ENCODE data around the gene FAM83C.

The FAM83C gene

DNA sequence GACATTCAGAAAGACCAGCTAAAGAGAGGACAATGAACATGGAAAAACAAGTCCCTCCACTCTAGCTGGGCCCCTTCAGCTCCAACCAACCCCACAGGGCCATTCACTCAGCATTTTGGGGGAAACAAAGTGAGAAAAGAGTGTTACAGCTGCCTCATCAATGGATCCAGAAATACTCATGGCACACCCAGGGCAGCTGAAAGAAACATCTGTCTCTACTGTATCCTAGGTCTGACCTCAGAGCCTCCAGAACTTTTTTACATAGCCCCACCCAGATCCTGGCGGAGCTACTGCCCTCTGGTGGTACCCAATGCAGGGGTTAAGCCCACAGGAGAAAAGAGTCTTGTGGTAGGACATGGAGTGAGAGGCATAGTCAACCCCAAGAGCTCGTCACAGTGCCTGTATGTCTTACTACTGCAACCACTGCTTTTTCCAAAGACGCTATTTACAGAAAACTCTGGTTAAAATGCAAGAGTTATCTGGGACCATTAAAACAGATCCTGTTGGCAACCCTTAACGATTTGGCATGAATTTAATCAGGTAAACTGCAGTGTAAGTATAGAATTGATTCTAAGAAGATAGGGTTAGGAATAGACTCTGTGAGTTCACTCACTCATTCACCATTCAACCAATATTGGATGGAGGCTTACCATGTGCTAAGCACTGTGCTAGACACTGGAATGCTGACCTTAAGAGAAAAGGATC is 37.4 kb upstream of the FAM83C start:
- TF ChIP-seq RAD21 (IDR thresholded peaks at IDR 0.05; ENCODE audit: low read depth) (peak; percentile 66), TAF1 (IDR thresholded peaks at IDR 0.05; ENCODE audit: low read depth) (no peak)

GRCh38 chr20:35328689-35329088 is 36.5 kb upstream of the FAM83C start:
- no peak for TF ChIP-seq TEAD4 (IDR thresholded peaks at IDR 0.05)
- TF ChIP-seq REST (IDR thresholded peaks at IDR 0.05; ENCODE audit: low read depth), result no peak
- no peak for TF ChIP-seq TAF1 (IDR thresholded peaks at IDR 0.05; ENCODE audit: low read depth)
- TF ChIP-seq, protein P1, sequence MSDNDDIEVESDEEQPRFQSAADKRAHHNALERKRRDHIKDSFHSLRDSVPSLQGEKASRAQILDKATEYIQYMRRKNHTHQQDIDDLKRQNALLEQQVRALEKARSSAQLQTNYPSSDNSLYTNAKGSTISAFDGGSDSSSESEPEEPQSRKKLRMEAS (IDR thresholded peaks at IDR 0.05), result no peak
- TF ChIP-seq TCF12 (IDR thresholded peaks at IDR 0.05; ENCODE audit: low read depth), result no peak
- no peak for TF ChIP-seq RAD21 (IDR thresholded peaks at IDR 0.05; ENCODE audit: low read depth)
- no peak for TF ChIP-seq EP300 (IDR thresholded peaks at IDR 0.05; ENCODE audit: borderline replicate concordance)
- TF ChIP-seq FOXM1 (IDR thresholded peaks at IDR 0.05; ENCODE audit: borderline replicate concordance, low read depth), result no peak

GRCh38 chr20:35328095-35328685 is 36.0 kb upstream of the FAM83C start:
- TF ChIP-seq EGR1 (IDR thresholded peaks at IDR 0.05) (no peak), CREB1 (IDR thresholded peaks at IDR 0.05; ENCODE audit: low read depth) (no peak), NFIC (IDR thresholded peaks at IDR 0.05) (no peak), EP300 (IDR thresholded peaks at IDR 0.05; ENCODE audit: borderline replicate concordance) (no peak)
- TF ChIP-seq, protein P1 (IDR thresholded peaks at IDR 0.05), result no peak

- no peak for TF ChIP-seq FOXM1 (IDR thresholded peaks at IDR 0.05; ENCODE audit: borderline replicate concordance, low read depth)
- TF ChIP-seq RAD21 (IDR thresholded peaks at IDR 0.05; ENCODE audit: low read depth), result no peak
- no peak for TF ChIP-seq EGR1 (IDR thresholded peaks at IDR 0.05)
- peak; percentile 48; the same call in 1 of the 2 replicates for TF ChIP-seq NFIC (IDR thresholded peaks at IDR 0.05)
Measured at GRCh38 chr20:35327074-35327976, 35.1 kb upstream of the FAM83C start.

DNA sequence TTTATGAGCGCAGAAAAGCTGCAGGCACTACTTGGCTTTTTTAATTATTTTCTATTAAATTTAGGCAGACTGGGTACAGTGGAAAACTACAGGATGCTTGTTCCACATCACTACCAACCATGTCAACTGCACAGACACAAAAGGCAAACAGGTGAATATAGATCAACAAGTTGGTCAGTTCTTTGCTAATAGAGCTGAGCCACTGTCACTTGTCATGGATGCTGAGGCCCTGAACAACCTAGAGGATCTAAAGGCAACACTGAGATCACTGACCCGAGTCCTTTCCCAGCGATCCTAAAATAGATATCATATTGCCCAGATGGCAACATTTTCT is 34.5 kb upstream of the FAM83C start:
- no peak for TF ChIP-seq EGR1 (IDR thresholded peaks at IDR 0.05)
- TF ChIP-seq USF1 (IDR thresholded peaks at IDR 0.05), result no peak
- TF ChIP-seq CREB1 (IDR thresholded peaks at IDR 0.05; ENCODE audit: low read depth), result no peak
- no peak for TF ChIP-seq FOXM1 (IDR thresholded peaks at IDR 0.05; ENCODE audit: borderline replicate concordance, low read depth)
- TF ChIP-seq TCF12 (IDR thresholded peaks at IDR 0.05; ENCODE audit: low read depth), result no peak
- no peak for TF ChIP-seq REST (IDR thresholded peaks at IDR 0.05; ENCODE audit: low read depth)
- no peak for TF ChIP-seq EP300 (IDR thresholded peaks at IDR 0.05; ENCODE audit: borderline replicate concordance)
- TF ChIP-seq TEAD4 (IDR thresholded peaks at IDR 0.05), result no peak
- no peak for TF ChIP-seq ZBTB7A (IDR thresholded peaks at IDR 0.05; ENCODE audit: low read depth)
- TF ChIP-seq, protein P1 (IDR thresholded peaks at IDR 0.05), result no peak
- no peak for TF ChIP-seq TAF1 (IDR thresholded peaks at IDR 0.05; ENCODE audit: low read depth)
- TF ChIP-seq RAD21 (IDR thresholded peaks at IDR 0.05; ENCODE audit: low read depth), result no peak
- TF ChIP-seq CEBPB (IDR thresholded peaks at IDR 0.05), result no peak
- TF ChIP-seq YY1 (IDR thresholded peaks at IDR 0.05; ENCODE audit: low read depth), result no peak
- TF ChIP-seq NFIC (IDR thresholded peaks at IDR 0.05), result no peak
